GM21619 (cell line): ENCODE measurements around the gene TSR1.
"Not testable (repeated sequence)": the region's sequence is repeated elsewhere in the genome, so short reads cannot be mapped to it uniquely, and the experiment has no call there.

ENCODE experiments used
- ATAC-seq: cut with Tn5 transposase; IDR thresholded peaks from one replicate; pipeline ENCODE4 v1.9.1; 2021; ENCODE audit not compliant: unreplicated experiment

Gene TSR1

DNA sequence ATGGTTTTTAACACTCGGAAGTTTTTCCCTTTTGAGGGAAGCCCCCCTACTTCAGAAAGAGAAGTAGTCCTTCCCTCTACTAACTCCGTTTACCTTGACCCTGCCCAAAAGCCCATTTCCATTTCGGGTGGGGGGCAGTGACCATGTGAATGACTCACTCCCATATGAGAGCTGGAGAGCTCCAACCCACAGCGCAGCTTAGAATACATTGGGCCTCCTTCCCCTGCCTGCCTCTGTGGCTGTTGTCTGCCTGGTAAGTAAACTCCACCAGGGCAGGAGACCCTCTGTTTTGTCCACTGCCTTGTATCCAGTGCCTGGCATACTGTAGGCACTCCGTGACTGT, 2.0 kb upstream of the TSR1 start:
- ATAC-seq: no peak

DNA sequence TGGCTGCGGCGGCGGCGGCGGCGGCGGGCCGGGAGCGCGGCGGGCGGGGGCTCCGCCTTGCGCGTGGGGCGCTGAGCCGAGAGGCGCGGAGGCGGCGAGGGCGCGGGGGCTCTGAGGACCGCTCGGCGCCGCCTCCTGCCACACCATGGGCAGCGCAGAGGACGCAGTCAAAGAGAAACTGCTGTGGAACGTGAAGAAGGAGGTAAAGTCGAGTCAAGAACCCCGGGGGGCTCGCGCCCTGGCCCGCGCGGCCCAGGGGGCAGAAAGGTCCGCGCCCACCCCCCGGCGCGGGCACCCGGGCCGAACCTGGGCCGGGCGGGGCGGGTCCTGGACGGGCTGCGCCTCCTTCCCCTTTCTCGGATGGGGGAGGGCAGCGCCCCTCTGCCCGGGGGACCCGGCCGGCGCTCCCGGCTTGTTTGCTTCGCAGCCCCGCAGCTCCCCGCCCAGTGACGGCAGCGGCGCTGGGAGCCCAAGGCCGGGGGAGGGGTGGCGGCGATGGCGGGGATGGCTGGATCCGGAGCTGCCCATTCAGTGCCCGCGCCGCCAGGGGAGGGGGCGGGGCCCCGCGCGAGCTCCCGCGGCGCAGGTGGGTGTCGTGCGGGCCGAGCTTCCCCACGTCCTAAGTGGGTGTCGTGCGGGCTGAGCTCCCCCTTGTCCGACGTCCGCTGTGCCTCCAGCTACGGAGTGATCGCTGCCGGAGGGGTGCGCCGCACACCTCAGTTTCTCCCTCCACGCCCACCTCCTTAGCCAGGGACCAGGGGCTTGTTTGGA, 1.5 kb upstream of the TSR1 start:
- ATAC-seq: peak; percentile 23

DNA sequence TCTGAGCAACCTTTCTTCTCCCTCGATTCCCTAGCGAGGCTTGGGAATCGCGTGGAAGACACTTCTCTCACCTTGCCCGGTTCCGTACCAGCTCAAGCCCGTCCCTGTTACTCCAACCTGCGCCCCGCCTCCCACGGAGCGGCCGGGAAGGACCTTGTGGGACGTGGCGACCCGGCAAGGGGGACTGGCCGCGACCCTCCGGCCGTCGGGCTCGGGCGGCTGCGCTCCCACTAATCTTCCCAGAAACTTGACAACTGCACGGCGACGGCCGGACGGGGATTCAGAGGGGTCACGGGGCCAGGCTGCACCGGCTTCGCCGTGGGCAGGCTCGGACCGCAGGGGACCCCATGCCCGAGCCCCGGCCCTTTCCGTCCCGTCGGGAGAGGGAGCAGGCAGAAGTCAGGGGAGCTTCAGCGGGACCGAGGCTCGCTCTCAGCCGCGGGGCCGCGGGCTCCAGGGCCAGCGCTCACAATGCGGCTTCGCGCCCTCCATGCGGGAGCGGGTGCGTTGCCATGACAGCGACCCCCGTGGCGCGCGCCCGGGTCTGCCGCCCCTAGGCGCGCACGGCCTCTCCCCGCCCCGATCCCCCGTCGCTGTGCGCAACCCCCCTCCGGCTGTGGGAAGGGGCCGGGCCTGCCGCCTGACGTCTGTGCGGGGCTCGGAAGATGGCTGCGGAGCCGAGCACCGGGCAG, 741 bp upstream of the TSR1 start, which contains the start of gene SGSM2:
Gene SGSM2, plus strand, starts transcription at position 650 of the 692 bp plus-strand sequence. CDS start 188 bp downstream, outside the sequence.
- peak; percentile 32 for ATAC-seq

DNA sequence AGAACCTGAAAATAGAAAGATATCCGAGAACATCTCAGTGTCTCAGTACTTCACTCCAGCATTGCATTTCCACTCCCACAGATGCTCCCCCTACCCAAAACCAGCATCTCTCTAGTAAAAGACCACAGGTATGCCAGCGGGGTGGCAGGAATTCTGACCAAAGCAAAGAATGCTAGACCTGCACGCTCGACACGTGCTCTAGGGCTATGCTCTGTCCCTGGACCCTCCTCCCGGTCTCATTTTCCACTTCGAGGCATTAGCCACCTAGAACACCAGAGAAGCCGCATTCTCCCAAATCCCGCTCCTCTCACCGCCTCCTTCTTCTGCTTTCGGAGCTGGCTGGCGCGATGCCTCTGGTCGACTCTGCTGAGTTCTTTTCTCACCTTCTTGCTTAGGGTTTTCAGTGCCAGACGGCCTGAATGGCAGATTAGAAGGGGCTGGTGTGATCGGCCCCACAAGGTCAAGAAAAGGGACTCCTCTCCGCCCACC, 487 bp downstream of the TSR1 start:
- no peak for ATAC-seq

DNA sequence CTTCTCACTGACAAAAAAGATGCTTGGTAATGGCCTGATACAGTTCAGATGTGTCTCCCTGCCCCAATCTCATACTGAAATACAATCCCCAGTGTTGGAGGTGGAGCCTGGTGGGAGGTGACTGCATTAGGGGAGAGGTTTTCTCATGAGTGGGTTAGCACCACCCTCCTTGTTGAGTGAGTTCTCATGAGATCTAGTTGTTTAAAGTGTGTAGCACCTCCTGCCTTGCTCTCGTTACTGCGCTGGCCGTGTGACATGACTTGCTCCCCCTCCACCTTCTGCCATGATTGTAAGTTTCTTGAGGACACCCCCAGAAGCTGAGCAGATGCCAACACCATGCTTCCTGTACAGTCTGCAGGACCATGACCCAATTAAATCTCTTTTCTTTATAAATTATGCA, 5.0 kb downstream of the TSR1 start:
- no peak for ATAC-seq

DNA sequence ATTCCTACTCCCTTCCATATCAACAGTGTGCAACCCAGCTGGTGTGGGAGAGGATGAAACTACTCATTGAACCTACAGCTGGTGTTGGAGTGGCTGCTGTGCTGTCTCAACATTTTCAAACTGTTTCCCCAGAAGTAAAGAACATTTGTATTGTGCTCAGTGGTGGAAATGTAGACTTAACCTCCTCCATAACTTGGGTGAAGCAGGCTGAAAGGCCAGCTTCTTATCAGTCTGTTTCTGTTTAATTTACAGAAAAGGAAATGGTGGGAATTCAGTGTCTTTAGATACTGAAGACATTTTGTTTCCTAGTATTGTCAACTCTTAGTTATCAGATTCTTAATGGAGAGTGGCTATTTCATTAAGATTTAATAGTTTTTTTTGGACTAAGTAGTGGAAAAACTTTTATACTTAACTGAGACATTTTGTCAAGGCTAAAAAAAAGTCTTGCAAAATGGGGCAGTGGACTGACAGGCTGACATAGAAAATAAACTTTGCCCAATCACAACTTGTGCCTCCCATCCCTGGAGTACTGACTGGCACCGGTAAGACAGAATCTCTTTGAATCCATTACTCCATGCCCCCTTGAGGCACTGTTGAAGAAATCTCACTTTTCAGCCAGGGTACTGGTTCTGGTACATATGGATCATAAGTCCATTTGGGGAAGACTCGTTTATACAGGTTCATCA, 12.5 kb downstream of the TSR1 start:
- ATAC-seq: no peak

DNA sequence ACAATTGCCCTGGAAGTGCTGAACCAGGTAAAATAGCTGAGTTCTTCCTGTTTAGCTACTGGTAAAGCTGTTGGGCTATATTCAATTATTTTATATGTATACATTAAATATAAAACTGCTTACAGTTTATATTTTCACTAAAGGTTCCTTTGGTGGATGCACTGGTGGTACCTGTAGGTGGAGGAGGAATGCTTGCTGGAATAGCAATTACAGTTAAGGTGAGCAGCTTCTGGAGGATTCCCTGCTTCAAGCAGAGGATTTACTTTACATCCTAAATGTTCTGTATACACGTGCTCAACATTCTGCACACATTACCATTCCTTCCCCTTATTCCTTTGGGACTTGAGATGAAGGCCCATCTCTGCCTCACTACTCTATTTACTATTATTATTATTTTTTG, 14.9 kb downstream of the TSR1 start:
- no peak for ATAC-seq

DNA sequence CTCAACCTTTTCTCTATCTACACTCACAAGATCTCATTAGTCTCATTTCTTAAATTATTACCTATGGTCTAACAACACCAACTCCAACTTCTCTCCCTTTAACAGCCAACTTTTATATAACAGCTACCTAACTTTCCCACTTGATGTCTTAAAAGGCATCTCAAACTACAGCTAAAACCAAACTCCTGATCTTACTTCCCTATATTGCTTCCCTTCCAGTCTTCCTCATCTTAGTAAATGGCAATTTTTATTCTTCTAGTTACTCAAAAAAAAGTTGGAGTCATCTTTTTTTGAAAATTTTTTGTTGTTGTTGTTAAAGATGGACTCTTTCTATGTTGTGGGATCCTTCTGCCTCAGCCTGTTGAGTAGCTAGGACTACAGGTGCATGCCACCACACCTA, 17.2 kb downstream of the TSR1 start:
- no peak for ATAC-seq

DNA sequence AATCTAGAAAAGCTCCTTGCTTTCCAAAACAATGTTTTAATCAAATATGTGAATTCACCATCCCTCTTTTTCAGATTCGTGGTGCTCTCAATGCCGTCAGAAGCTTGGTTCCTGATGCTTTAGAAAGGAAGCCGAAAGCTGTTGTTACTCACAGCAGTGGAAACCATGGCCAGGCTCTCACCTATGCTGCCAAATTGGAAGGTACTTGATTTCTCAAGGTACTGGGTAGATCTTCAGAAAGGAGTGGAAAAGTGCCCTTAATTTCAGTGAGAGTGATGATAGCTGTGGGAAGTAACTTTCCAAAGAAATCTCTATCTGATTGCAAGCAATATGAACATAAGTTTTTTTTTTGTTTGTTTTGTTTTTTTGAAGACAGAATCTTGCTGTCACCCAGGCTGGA, 18.5 kb downstream of the TSR1 start:
- no peak for ATAC-seq

DNA sequence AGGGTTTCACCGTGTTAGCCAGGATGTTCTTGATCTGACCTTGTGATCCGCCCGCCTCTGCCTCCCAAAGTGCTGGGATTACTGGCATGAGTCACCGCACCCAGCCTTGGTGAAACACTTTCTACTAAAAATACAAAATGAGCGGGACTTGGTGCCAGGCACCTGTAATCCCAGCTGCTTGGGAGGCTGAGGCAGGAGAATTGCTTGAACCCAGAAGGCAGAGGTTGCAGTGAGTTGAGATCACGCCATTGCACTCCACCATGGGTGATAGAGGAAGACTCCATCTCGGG, 19.4 kb downstream of the TSR1 start:
- ATAC-seq: not testable (repeated sequence)

DNA sequence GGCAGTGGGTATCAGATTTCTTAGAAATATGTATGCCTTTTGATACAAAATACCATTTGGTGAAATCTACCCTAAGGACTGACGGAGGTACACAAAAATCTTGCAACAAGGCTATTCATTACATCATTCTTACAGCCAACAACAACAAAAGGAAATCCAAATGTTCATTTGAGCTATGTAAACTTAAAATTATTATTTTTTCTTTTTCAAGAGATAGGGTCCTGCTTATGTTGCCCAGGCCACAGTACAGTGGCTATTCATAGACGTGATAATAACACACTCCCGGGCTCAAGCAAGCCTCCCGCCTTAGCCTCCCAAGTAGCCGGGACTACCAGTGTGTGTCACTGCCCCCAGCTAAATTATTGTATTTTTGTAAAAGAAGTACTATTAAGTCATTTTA, 23.5 kb downstream of the TSR1 start:
- no peak for ATAC-seq

DNA sequence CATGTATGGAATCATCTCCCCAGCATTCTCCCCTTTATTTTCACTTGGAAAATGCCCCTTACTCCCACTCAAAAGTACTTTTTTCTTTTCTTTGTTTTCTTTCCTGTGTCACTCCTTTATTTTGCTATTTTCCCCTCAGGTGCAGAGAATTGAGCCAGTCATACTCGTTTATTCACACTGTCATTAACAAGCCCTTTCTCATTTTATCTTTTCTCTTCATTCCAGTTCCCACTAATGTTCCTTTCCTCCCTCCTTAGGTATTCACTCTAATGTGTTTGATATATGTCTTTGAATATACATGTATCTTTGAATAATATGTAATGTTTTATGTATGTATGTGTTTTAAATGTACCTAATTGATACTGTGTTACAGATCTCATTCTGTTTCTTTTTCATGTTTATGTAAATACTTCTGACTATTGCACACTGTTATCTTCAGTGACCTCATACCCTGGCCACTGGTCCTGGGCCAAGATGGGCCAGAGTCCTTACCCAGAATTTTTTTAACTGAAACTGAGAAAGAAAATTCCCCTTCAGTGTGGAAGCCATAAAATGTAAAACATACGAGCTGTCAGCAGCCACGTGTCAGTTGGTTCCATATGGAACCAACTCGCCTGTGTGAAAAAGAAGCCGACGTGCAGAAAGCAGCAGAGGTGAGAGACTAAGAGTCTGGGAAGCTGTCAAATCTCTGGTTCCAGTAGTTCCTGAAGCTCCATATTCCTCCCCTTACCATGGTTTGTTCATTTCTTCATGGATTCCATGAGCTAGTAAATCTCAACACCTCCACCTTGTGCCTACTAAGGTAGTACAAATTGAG, 26.7 kb downstream of the TSR1 start:
- no peak for ATAC-seq

DNA sequence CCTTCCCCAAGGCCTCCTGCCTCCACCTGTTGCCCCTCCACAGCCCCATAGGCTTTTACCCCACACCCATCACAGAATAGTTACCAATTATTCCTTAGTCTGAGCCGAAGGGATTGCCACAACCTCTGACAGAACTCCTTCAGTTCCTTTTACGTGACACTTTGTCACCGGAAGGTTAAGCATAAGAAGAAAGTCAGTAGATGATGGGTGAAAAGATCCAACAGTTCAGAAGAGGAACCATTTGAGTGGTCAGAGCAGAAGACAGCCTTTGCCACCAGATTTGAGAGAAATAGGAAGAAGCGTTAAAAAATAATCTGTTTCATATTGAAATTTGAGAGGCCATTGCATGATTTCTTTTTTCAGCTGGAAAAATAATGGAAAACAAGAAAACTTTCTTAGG, 31.3 kb downstream of the TSR1 start:
- ATAC-seq: no peak

DNA sequence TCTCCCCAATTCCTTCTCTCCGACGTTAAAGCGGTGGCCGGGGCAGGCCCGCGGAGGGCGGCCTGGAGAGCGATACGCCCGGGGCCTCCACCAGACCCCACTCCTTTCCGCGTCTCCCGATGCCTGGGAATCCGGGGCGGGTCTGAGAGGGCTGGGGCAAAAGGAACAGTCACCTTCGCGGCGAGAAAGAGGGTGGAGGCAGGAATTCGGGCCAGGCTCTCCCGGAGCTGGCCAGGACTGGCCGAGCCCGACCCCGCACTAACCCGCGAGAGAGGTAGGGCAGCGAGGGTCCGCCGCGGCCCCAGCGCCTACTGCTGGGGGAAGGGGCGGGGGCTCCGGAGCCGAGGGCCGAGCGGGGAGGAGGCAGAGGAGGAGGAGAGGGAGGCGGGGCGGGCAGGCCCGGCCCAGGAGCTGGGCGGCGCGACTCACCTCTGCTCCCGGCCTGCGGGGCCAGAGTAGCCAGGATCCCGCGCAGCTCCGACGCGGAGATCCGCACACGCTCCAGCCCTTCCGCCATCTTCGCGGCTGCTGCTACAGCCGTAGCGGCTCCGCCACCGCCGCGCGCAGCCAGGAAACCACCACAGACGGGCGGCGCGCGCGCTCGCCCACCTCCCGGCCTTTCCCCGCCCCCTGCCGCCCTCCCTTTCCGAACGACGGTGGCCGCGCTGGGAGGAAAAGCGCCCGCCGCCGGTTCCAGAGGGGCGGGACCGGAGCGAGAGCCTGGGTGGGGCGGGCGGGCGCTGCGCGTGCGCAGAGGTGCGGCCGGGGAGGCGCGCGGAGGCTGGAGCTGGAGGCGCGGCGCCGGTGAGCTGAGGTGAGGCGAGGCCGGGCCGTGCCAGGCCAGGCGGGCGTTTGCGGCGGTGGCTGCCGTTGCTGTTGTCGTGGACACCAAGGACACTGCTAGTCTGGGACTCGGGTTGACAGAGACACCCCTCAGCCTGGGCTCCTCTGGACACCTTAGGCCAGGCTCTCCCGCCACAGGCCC, 32.8 kb downstream of the TSR1 start, which contains the start of the genes SMG6 and SRR:
Gene SMG6, minus strand, starts transcription at position 582 of the 985 bp plus-strand sequence. Its CDS starts 65 bp downstream, at position 517.
Gene SRR, plus strand, starts transcription at position 747 of the 985 bp plus-strand sequence. CDS start 11,611 bp downstream, outside the sequence.
- ATAC-seq: peak; percentile 77

DNA sequence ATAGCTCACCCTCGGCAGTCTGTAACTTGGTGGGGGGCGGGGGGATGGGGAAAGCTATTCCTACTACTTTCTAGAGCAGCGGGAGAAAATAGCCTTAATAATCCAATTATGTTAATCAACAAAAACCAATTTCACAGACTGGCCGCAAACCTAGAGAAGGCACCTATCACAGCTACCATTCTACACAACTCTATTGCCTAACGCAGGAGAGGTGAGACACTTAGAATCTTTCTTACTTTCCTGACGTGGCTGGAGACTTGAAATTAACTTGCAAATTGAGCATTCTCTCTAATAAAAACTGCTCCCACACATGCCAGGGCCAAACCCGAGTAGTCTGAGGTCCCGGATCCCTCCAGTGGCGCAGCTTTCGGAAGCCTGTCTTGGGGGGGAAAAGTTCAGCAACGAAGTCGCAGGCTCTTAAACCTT, 33.5 kb downstream of the TSR1 start:
- no peak for ATAC-seq

DNA sequence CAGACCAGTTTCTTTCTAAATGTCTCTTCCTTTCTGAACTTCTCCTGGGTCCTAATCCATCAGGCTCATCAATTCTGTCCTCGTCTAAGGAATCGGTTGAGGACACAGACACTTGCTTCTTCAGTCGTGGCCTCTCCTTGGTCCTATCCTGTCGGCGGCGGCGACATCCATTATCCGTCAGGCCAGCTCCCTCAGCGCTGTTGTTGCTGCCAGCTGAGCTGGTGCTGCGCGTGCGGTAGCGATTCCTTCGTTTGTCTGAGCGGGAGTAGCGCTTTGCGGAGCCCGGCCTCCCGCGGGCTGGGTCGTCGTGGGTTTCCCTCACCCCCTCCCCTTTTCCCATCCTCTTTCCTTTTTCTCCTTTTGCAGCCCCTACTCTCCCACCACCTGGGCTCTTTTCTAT, 36.5 kb downstream of the TSR1 start:
- ATAC-seq: no peak

DNA sequence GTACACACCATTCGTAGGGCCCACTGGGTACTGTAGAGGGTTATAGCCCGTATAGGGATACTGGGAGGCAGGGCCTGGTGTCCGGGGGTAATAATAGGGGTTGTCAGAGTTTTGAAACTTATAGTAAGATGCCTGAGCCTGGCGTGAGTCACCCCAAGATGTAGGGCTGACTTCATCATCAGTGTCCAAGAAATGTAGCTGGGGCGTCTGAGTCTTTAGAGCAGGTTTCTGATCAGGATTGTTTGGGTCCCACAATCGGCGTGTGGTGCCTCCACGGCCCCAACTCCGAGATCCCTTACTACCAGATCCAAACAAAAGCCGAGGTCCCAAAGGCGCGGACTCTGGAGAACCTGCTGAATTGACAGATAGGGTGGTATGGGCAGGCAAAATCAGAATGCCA, 37.1 kb downstream of the TSR1 start:
- no peak for ATAC-seq

DNA sequence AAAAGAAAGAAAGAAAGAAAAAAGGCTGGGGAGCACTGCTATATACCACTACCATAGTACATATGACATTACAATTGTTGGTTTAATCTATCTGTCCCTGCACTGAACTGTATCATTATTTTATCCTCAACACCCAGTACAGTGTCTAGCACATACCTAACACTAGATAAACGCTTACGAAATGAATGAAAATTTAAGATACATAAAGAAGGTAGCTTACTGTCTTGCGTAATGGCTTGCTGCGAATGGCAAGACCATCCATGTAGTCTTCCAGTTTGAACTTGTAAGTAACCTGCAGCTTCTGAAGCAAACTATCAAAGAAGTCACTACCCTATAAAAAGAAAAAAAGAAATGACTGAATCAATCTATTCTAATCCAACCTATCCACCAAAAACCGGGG, 39.2 kb downstream of the TSR1 start:
- no peak for ATAC-seq

DNA sequence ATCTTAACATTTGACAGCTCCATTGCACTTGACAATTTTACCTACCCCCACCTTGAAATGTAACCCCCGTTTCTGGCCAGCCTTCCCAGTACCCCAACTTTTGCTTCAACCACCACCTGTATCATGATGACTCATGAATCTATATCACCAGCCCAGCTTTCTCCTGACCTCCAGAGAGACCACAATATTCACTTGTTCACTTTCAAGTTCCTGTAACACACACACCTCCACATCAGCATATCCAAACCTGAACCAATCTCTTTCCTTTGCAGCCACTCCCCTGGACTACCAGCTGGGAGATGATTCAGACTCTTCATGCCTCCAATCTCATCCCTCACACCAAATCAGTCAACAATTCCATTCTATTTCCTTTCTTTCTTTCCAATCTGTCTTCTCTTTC, 40.7 kb downstream of the TSR1 start:
- no peak for ATAC-seq

DNA sequence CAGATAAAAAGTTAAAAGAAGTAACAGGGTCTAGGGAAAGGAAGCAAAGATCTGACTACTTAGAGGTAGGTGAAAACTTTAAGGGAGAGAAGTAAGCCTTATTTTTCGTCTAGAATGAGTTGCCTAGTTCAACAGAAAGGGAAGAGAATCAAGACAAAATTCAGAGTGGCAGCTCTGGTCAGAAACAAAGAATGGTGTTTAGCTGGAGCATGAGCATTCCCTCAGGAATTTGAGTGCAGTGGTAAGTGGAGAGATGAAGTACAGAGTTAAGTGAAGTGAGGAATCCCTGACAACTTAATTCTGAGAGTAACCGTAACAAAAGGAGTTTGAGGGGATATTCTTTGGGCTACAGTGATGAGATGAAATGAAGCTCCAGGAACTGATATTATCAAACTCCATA, 44.2 kb downstream of the TSR1 start:
- no peak for ATAC-seq
